ENCODE data around the gene SPIB. TPM values are rescaled to one million over a fixed set of nuclear protein-coding genes. Genes with fewer than 3 reads are reported as not detected.
"Not testable (repeated sequence)": the region's sequence is repeated elsewhere in the genome, so short reads cannot be mapped to it uniquely, and the experiment has no call there.

SPIB gene
- polyA plus RNA-seq, 12 donors = 0.13 to 9.9 (median 0.56) TPM; not detected in 1

- DNase-seq = no peak
Measured at GRCh38 chr19:50435627-50436026, 16.9 kb downstream of the SPIB start.

GRCh38 chr19:50437862-50438449, 19.2 kb downstream of the SPIB start:
- no peak for DNase-seq

GRCh38 chr19:50439130-50439529, 20.4 kb downstream of the SPIB start:
- DNase-seq = not testable (repeated sequence)

GRCh38 chr19:50444059-50444458, 25.3 kb downstream of the SPIB start:
- DNase-seq = no peak

GRCh38 chr19:50447053-50447452, 28.3 kb downstream of the SPIB start:
- DNase-seq = no peak

- no peak for DNase-seq
Measured at GRCh38 chr19:50447750-50448149, 29.0 kb downstream of the SPIB start.

GRCh38 chr19:50449236-50449899, 30.6 kb downstream of the SPIB start:
- no peak for DNase-seq

GRCh38 chr19:50450369-50451222, 31.9 kb downstream of the SPIB start:
- DNase-seq = no peak

GRCh38 chr19:50451223-50451534, 32.4 kb downstream of the SPIB start:
- DNase-seq = no peak

- DNase-seq = no peak
Measured at GRCh38 chr19:50453243-50453642, 34.5 kb downstream of the SPIB start.

GRCh38 chr19:50455992-50456391, 37.3 kb downstream of the SPIB start:
- DNase-seq = no peak

- no peak for DNase-seq
Measured at GRCh38 chr19:50457300-50457699, 38.6 kb downstream of the SPIB start.

- no peak for DNase-seq
Measured at GRCh38 chr19:50458396-50459066, 39.8 kb downstream of the SPIB start.

GRCh38 chr19:50459067-50459456, 40.3 kb downstream of the SPIB start:
- DNase-seq = no peak

GRCh38 chr19:50459638-50460037, 40.9 kb downstream of the SPIB start:
- no peak for DNase-seq

- no peak for DNase-seq
Measured at GRCh38 chr19:50460161-50460765, 41.5 kb downstream of the SPIB start.

GRCh38 chr19:50461066-50461875, 42.5 kb downstream of the SPIB start:
- DNase-seq = peak; percentile 71

GRCh38 chr19:50462970-50463369, 44.2 kb downstream of the SPIB start:
- no peak for DNase-seq

- DNase-seq = no peak
Measured at GRCh38 chr19:50464348-50464747, 45.6 kb downstream of the SPIB start.

GRCh38 chr19:50465000-50465399, 46.3 kb downstream of the SPIB start:
- DNase-seq = no peak

All from muscle of arm (tissue), 12 donors.